Activated T-helper 1 cell treated with Interleukin-2 at 50 U/mL for 16 hours (primary cell): ENCODE results near the gene ASAP2.
"Not testable (repeated sequence)": the region's sequence is repeated elsewhere in the genome, so short reads cannot be mapped to it uniquely, and the experiment has no call there.

ENCODE experiments used
- DNase-seq: peaks from one replicate; pipeline ENCODE4 v3.0.0-alpha.2; 2020; ENCODE audit warnings: low read depth

The ASAP2 gene

DNA sequence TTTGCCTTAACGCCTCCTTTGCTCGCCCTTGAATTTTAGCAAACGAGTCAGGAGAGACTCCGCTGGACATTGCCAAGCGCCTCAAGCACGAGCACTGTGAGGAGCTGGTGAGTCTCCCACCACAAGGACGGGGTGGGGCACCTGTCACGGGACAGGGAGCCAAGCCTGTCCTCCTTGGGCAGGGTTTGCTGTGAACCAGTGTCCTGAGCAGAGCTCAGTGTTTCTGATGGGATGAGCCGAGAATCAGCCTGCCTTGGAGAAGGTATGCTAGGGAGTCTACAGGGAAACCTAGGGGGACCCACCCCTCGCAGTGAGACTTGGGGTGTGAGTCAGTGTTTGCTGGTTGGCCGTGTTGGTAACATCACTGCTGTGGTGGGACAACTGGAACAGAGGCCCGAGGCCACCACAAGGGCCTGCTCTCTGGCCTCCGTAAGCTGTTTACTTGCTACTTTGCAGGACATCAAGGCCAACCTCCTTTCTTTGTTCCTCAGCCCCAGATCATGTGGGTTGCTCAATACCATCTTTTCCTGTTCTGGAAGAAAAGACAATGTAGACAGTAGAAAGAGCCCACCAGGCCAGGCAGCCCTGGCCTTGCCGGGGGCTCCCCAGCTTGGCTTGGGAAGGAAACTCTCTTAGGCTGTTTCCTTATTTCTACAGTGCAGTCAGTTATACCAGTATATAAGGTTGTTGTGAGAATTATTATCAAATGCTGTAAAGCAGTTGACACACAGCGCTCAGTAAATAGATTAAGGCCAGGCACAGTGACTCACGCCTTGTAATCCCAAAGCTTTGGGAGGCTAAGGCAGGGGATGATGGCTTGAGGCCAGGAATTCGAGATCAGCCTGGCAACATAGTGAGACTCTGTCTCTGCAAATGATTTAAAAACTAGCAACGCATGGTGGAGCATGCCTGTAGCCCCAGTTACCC is 174.4 kb downstream of the ASAP2 start:
- DNase-seq = no peak

DNA sequence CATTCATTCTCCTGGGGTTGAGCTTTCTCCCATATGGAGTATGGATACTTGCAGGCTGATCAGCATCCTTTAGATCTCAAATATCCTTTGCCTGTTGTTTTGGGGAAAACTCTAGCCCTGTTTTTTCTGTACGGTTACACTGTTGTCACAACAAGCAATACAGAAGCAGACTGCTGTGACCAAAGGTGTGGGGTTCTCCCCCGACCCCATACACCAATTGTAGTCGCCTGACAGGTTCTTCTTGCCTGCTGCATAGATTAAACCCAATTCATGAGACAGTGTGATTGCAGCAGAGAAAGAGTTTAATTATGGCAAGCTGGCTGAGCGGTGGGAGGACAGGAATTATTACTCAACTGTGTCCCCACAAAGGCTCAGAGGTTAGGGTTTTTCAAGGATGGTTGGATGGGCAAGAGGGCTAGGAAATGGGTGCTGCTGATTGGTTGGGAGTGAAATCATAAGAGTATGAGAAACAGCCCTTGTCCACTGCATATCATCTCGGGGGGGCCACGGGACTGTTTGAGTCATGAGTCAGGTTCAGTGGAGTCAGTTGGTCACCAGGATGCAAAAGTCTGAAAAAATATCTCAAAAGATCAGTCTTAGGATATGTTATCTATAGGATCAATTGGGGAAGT is 176.1 kb downstream of the ASAP2 start:
- no peak for DNase-seq

DNA sequence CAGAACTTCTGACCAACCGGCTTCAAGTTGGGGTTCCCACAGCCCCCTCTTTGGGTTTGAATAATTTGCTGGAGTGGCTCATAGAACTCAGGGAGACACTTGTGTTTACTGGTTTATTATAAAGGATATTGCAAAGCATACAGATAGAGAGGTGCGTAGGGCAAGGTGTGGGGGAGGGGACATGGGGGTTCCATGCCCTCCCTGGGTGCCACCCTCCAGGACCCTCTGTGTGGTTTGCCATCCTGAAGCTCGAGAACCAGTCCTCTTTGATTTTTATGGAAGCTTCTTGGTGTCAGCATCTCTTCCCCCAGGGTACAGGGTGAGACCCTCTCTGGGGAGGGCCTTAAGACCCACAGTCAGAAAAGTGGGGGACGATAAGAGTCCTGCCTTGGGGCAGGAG is 177.9 kb downstream of the ASAP2 start:
- DNase-seq = no peak

DNA sequence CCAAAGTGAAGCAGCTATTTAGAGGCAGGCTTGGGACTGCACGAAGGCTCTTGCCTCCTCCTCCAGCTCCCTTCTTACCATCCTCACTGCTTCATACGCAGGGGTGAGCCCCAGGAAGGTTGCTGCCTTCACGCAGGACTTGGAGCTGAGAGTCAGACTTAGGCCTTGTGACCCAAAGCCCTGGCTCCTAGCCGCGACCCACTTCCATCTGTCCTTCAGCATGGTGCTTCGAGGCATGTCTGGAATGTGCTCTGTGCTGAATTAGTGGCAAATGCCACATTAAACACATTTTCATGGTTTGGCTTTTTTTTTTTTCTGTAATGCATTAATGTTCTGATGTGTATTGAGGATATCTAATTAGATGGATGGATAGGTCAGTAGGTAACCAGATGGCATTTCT is 179.2 kb downstream of the ASAP2 start:
- no peak for DNase-seq

DNA sequence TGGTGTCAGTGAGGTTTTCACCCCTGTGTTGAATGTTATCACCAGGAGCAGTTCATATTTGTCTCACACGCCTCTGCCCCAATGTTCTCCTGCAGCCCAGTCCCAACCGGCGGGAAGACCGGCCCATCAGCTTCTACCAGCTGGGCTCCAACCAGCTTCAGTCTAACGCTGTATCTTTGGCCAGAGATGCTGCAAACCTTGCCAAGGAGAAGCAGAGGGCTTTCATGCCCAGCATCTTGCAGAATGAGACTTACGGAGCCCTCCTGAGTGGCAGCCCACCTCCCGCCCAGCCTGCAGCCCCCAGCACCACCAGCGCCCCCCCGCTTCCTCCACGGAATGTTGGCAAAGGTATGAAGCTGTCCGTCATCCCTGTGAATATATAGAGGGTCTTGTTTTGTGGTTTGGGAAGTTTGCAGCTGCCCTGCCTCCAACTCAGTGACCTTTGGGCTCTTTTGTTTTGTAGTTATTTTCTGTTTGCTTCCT is 181.6 kb downstream of the ASAP2 start:
- DNase-seq = no peak

DNA sequence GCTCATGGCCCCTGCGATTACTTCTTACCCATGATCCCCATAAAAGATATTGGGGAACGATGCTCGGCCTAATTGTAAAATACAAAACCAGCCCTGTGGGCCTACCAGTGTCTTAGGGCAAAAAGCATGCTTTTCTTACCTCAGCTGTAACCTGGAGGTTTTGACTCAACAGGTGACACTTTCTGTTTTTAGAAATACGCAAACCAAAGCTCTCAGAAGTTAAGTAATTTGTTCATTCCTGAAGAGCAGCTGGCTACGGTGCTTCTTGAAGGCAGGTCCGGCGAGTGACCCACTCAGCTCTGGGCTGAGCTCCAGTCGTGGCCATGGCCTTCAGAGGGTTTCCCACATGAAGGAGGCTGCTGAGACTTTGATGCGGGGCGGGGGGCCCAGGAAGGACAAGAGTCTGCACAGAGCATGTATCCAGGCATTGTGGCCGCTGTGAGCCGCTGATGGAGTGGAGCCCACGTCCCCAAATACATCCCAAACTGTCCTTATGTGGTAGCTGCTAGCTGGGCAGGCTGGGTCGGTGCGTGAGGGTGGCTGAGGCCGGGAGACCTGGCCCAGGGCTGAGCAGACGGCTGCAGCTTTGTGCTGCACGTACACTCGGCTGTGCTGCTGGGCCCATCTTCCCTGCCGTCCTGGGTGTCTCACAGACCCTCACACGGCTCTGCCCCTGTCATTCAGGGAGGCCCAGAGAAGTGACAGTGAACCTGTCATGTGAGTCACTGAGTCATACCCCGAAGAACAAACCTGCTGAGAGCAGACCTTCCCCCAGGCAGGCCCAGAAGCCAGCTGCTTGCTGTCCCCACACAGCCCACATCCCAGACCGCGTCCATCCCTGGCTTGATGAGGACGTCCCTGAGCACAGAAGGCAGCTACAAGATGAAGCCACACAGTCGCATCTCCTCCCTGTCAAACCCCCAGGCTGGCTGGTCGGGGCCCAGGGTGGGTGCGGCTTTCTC is 182.6 kb downstream of the ASAP2 start:
- DNase-seq = no peak

DNA sequence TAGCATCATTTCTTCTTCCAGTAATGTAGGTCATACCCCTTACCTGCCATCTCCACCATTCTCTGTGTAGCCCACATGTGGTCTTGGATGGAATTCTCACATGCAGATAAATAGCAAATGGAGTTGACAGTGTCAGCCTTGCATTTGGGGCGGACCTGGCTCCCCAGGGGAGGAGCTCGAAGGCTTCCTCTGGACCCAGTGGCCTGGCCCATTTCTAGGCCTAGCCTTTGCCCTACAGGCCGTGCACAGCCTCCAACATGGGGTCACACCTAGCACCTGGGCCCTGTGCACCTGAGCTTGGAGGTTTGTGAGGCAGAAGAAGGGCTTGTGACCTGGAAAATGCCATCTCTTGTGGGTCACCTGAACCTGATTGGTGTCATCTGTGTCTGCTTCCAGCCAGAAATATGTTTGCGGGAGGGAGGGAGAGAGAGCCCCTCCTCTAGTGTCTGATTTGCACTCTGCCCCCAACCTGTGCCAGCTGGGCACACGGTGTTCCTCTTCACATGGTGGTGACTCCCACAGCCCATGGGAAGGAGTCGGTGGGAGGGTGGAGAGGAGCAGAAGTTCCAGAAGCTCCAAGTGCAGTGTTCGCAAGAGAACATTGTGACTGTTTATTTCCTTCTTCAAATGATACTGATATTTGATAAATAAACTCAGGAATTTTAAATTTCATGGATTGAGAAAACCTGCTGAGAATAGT is 183.7 kb downstream of the ASAP2 start:
- DNase-seq = no peak

DNA sequence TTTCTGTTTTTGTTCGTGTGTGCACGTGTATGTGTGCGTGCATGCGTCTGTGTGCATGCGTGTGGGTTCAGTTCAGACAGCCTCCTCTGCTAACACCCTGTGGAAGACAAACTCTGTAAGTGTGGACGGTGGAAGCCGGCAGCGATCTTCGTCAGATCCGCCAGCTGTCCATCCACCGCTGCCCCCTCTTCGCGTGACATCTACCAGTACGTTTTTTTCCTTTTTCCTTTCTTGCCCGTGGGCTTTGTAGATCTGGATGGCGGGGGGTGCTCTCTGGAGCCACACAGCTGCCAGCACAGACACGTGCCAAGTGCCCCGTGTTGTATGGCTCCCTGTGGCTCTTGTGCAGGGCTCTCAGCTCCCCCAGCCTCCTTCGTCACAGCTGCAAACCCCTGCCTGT is 184.4 kb downstream of the ASAP2 start:
- DNase-seq = no peak

DNA sequence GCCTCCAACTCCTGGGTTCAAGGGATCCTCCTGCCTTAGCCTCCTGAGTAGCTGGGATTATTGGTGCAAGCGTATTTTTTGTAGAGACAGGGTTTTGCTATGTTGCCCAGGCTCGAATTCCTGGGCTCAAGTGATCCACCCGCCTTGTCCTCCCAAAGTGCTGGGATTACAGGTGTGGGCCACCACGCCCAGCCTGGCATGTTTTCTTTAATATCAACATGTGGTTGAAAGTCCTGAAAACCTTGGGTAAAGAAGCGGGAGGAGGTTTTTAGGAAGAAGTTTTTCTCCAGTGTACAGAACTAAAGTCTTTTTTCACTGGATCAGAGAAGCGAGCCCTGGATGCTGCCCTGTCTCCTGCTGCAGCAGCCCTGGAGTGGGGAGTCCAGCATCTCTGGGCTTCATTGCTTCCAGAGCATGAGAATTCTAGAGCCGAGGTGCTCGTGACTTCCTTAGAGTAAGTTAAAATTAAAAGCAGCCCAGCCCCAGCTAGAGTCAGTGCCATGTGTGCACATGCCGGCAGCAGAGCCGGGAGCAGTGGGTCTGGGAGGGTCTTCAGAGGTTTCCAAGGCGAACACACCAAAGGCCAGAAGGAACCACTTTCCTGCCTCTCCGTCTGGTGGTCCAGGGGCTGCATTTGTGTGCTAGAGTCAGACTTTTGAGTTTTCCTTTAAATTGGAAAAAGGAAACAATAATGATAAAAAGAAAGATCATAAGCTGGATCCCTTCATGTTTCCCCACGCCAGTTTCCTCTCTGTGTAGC is 185.5 kb downstream of the ASAP2 start:
- DNase-seq = no peak

DNA sequence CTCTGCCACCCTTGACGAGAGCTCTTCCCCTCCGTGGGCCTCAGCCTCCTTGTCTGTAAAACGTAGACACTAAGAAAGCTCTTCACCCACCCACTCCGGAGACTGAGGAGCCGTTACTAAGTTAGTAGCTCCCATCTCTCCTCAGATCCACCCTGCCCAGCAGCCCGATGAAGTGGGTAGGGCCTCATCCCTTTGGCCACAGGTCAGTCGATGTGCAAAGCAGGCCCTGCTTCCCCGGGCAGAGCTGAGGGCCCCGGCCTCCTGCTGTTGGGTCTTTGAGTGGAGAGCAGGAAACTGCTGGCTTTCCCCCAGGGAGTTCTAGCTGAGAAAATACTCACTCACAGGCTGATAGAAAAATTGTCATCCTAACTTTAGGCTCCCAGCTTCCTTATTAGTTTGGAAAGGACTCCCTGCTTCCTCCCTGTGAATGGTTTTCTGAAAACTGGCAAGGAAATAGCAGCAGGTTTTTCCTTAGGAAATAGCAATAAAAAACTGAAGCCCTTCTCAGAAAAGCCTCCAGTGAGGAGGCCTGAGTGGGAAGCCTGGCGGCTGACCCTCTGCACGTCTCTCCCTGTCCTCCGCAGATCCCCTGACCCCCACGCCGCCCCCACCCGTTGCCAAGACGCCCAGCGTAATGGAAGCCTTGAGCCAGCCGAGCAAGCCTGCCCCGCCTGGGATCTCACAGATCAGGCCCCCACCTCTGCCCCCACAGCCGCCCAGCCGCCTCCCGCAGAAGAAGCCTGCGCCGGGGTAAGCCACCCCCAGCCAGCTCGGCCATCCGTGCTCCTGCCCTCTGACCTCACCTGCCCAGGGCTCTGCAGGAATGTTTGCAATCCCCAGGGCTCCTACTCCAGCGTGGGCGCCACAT is 186.5 kb downstream of the ASAP2 start:
- DNase-seq = no peak

DNA sequence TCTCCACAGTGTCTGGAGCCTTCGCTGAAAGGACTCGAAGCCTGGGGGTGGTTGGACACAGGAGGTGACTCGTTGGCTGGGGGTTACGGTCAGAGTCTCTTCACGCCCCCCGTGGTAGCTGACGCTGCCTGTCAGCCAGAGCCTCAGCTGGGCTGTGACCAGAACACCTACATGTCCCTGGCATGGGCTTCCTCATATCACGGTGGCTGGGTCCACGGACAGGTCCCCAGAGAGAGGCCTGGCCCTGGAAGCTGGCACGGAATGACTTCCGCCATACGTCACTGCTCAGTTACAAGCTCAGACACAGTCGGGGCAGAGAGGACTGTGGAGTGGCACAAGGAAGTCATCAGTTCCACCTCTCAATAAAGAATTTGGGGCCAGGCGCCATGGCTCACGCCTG is 188.2 kb downstream of the ASAP2 start:
- no peak for DNase-seq

DNA sequence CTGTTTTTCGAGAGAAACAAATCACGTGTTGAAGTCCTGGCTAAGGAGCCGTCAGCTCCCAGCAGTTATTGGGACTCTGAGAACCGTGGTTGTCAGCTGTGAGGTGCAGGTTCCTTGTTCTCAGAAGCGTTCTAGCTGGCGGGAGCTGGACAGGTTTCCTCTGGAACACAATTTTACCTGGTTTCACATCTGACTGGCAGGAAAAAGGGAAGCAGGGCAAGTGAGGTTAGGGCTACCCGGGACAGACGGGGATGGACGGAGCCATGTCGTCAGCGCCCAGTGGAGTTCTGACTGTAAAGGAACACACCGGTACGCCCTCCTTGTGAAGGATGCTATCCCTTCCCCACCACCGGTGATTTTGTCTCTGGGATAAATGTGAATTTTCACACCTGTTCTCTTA is 190.6 kb downstream of the ASAP2 start:
- DNase-seq = no peak

DNA sequence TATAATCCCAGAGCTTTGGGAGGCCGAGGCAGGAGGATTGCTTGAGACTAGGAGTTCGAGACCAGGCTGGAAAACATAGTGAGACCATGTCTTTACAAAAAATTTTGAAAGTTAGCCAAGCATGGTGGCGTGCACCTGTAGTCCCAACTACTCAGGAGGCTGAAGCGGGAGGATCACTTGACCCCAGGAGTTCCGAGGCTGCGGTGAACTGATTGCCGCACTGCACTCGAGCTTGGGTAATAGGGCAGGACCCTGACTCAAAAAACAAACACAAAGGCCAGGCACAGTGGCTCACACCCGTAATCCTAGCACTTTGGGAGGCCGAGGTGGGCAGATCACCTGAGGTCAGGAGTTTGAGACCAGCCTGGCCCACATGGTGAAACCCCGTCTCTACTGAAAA is 191.6 kb downstream of the ASAP2 start:
- DNase-seq = not testable (repeated sequence)

DNA sequence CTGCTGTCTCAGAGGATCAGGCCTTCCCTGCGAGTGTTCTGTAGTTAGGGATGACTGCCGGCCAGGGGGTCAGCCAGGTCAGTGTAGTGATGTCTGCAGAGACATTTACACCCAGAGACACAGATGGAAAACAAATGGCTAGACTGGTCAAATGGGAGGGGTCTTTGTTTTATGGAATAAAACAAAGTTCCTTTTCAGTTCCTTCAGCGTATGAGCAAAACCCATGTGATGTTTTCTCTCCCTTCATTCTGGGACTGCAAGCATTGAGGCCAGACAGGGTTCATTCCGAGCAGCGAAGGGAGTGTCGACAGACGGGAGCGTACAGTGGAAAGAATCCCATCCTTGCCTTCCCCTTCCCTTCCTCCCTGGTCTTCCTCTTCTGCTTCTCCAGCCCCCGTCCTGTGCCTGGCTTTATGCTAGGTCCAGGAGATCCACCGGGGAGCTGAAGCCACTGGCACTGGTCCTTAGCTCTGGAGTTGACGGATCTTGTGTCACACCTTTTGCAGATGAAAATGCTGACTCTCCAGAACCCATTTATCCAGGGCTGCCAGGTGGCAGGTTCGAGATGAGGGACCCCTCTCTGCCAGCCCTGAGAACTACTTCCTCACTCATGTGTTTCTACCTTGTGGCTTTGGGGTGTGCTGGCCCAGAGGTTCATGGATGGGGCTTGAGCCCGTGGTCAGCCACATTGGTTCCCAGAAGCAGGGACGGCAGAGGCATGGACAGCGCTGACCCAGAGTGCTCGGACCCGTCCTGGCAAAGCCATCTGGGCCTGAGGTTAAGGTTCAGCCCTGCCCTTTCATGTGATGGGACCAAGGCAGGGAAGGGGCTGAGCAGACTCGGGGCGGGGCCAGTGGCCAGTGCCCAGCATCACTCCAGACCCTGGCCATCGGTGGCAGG is 192.5 kb downstream of the ASAP2 start:
- DNase-seq = no peak

DNA sequence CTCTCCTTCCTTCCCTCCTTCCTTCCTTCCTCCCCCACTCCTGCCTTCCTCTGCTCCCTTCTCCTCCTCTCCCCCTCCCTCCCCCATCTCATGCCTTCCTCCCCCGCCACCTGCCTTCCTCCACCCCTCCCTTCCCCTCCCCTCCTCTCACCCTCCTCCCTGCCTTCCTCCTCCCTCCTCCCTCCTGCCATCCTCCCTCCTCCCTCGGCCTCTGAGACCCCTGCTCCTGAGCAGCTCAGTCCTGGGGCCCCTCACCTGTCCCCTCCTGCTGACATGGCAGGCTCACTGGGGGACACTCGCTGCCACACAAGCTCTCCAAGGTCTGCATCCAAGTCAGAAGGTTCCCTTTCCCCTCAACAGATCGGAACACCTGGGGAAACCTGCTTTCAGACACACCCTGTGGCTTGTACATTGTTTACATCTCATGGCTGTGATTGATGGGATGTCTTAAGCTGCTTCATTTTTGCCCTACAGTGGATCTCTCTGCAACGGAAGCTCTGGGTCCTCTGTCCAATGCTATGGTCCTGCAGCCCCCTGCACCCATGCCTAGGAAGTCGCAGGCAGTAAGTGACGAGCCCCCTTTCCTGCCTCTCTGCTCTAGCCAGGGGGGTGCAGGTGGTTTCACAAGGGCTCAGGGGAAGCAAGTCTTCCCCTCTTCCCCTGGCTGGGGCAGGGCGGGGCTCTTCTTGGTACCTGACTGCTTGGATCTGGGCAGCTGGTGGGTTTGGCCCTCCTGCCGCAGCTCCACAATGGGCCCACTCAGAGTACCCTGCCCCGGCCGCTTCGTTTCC is 193.9 kb downstream of the ASAP2 start:
- no peak for DNase-seq

DNA sequence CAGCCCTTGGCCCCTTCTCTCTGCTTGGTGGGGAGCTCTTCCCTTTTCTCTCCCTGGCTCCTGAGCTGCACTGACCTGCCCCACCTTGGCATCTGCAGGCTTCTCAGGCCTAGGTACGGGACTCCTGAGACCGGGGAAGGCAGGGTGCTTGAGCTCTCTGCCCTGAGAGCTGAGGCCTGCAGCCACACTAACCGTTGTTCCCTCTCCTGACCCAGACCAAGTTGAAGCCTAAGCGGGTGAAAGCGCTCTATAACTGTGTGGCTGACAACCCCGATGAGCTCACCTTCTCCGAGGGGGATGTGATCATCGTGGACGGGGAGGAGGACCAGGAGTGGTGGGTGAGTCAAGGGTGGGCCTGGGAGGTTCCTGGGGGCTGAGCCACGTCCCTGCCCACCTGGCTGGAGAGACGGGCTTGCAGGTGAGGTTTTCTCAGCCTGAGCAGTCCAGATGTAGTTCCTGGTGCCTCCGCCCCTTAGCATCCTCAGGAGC is 194.5 kb downstream of the ASAP2 start:
- DNase-seq = no peak

DNA sequence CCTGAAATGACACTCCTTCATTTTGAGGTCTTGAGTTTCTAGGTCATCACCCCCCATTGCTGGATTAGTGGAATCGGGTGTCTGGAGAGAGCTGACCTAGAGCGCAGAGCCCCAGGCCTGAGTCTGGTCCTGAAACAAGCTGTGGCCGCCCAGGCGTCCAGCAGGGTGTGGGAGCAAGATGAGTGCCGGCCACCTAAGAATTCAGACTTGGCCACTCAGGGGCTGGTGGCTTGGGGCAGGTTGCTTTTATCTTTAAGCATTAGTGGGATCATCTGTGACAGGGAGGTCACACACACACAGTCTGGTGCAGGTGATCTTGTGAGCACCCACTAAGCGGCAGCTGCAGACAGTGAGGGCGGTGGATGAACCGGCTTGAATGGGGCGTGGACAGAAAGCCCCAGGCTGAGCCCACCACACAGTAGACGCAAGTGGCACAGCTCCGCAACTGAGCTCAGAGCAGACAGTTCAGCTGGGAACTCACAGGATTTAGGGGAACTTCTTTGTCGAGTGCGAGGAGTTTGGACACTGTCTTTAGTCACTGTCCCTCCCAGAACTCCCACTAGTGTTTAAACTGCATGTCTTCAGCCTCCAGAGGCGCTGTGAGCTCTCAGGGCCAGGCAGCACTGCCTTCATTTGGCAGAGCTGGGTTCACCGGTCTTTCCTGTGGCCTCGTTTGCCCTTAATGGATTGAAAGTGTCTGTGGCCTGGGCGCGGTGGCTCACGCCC is 195.2 kb downstream of the ASAP2 start:
- no peak for DNase-seq
